Kasumi-1 (cell line): ENCODE measurements around the gene ITM2B.
A peak's percentile ranks its signal among the peaks of the same experiment; 100 is the strongest.
"Not testable (repeated sequence)": the region's sequence is repeated elsewhere in the genome, so short reads cannot be mapped to it uniquely, and the experiment has no call there.

Source experiments
- DNase-seq, 2 experiments: peaks; one replicate each; lab custom pipeline; 2025; lab: John Stamatoyannopoulos, UW

ITM2B gene

DNA sequence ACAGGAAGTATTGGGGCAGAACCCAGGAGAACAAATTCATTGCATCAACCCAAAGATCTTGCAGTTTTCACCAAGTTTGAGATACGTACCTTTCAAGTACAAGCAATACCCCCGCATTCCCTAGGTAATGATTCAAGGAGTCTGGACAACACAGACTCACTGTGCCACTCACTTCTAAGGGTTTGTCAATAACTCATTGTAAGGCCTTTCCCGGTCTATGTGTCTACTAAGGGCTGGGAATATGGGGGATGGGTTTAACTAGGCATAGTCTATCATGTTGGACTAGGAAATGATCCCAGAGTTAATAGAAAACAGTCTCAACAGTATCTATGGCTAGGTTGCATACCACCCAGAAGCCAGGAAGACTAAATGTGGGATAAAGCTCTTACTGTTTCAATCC, 8.3 kb upstream of the ITM2B start:
- DNase-seq = no peak

DNA sequence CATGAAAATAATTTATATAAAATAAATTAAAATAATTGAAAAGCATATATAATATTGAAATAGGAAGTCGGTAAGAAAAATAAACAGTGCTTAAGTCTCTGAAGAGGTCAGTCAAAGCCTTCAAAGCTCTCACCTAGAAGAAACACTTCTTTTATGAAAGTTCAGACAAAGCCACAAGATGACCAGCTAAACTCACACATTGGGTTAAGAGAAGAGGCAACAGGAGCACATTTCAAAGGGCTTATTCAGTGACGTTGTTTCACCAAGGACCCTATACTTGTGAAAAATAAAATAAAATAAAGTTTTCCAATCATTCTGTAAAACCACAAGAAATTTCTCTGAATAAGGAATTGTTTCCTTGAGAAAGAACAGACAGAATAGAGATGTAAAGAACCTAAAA, 2.5 kb upstream of the ITM2B start:
- DNase-seq = no peak

DNA sequence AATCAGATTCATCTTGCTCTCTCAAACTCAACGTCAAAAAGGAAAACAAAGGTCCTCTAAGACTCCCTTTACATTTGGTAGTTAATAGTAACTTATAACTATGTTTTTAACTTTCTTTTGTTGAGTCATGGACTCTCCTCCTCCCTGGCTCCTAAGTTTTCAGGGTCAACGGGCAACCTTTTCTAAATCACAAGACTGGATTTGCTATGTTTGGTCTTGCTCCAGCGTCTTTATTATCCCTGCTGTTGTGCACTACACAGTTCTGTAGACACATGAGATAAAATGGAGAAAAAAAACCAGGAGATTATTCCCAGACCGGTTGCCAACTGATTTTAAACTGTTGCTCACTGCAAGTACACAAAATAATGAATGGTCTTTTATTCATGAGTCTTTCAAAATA, 1.9 kb upstream of the ITM2B start:
- no peak for DNase-seq

DNA sequence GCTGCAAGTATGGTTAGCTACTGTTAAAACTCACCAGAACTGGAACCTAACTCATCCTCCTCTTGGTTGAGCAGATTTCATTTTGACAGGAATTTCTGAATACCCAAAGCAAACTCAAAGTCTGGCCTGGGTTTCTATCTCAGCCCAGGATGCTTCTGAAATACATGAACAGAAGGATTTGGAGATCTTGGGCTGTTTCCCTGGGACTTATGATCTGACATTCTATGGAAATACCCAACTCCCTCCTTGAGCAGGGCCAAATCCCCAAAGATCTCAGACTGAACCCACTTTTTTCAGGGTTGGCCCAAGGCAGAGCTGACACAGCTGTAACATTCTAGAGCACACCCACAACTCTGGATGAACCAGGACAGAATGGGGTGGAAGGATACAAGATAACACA, 1.1 kb upstream of the ITM2B start:
- DNase-seq = no peak

DNA sequence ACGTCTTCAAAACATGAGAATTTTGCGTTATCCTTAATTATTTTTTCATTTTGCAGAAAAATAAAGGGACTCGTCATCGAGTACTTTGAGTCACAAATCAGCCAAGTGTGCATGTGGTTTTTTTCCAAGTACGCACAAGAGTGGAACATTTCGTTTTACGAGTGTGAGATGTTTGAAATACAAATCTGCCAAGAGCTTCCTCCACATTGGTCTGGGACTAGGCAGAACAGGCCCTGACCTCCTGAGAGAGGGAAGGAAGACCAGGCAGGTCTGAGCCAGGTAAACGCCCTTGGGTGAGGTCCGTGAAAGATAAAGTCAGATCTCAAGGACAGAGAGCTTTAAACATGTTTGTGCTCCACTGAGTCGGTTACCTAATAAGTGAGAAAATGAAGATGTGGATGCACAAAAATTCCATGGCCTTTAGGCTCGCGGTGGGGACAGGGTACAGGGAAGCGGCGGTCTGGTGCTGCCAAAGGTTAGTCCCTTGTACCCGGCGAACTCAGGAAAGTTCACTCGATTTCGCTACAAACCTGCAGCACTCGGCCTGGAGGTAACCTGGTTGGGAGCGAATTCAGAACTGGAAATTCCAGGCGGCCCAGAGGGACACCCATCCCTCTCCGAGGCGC, 473 bp upstream of the ITM2B start:
- DNase-seq = peak in 1 of 2 experiments; percentile 30

DNA sequence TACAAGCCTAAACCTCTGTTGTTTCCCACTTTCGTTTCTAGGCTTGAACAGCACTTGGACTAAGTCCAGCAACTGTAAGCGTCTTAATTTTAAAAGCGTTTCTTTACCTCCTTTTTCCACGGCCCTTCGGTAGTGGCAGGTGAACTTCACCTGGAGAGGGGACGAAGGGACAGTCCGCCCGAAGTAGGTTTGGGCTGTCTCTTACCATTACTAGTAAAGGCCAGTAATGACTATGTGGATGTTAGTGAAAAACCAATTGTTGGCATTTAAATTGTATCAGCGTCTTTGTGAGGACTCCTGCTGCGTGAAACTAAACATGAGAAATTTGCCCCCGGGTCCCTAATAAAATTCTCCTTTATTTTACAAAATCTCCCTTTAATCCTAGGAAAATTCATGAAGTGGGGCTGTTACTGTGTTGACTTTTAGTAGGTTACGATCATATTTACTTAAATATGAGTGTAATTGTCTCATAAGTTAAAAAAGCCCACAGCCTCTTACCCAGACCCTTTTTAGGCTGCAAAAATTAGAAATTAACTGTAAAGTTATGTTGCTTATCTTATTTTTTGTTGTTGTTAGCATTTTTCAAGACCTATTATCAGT, 983 bp downstream of the ITM2B start:
- DNase-seq = no peak

DNA sequence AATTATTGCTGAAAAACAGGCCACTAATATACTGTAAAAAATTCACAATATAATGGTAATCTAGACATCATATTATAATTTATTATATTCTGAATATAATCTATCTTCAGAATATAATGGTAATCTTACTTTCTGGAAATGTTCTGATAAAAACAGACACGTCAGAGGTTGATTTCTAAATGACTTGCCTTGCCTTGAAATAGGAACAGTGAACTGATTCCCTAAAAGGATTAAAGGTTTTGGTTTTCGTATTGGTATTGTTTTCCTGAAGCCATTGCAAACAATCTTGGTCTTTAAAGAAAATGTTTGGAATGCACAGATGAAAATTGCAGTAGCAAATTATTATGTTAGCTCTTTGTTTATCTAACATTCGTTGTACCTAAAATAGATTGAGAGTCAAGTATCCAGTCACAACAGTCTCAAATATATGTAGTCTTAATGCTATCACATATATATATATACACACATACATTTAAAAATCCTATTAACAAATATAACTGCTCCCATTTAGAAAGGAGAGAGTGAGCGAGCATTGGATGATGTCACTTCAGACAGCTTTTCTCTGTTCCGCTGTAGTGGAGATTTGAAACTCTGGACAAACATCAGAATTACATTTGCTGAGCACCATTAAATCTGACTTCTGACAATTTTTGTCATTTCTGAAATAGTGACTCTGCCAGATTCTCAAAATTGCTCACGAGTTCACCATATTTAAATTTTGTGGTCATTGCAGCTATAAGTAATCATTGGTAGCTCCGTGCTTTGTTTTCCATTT, 1.7 kb downstream of the ITM2B start:
- no peak for DNase-seq

DNA sequence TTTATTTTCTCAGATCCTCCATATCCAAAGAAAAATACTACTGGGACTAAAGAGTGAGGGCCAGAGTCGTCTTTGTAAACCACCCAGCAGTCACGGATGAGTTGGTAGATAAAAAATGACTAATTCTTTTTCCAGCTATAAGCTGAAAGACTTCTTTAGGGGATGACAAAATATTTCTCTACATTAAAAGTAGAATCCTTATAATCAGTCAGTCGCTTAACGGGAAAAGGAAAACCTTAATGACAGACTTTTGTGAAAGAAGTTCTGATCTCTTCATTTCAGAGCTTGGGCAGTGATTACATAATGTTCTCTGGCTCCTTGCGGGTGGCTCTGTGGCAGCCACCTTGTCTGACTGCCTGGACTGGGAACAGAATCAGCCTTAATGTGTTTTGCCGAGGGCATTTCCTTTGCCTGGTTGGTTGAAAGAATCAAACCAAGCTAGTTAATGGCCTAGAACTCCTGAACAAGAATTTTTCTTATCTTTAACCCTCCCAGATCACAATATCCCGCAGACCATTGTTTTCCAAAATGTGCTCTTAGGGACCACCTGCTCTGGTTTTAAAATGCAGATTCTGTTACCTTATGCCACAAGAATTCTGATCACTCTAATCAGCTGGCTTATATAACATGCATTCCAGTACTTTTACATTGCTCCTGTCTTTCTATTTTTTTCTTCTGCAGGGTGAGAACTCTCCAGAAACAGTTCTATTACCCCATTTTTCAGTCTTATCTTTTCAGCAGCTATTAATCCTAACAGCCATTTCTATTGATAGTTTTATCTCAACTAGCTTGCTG, 2.5 kb downstream of the ITM2B start:
- no peak for DNase-seq

DNA sequence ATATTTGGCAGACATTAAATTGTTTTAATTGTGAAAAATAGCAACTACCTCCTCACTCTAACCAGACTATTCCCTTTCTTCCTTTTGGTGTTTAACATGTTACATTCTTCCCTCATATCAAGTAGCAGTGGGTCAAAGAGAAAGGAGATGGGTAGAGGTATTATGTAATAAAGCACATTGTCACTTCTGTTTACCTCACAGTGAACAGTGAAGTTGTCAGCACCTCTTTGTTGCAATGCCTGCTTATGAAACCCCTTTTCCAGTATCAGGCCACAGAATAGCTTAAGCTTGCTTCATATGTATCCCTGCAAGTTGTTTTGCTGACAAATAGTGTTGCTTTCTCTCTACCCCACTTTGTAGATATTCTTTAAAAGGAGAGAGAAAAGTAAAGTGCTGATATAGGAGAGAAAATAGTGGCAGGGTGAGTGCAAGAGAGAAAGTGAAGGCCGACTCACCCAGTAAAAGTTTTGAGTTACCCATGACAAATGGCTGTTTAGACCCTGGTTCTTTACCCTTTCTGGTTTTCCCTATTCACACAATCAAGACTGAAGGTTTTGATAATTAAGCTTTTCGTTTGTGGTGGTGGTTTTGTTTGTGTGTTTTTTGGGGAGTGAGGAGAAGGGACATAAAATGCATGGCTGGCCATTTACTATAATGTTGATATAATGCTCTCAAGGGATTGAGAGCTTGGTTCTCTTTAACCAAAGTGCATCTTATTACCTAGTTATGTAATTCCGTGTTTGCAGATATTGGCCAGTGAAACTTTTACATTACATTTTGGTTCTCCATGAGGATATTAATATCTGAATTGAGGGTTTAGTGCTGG, 3.7 kb downstream of the ITM2B start:
- DNase-seq = peak; percentile 6 to 27

DNA sequence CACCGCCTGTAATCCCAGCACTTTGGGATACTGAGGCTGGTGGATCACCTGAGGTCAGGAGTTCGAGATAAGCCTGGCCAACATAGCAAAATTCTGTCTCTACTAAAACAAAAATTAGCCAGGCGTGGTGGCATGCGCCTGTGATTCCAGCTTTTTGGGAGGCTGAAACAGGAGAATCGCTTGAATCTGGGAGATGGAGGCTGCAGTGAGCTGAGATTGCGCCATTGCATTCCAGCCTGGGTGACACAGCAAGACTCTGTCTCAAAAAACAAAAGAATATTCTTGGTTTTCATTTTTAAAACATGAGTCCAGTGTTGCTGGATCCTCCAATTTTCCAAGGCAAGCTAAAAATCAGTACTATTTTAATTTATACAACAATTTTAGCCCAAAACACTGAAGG, 6.4 kb downstream of the ITM2B start:
- DNase-seq = not testable (repeated sequence)

DNA sequence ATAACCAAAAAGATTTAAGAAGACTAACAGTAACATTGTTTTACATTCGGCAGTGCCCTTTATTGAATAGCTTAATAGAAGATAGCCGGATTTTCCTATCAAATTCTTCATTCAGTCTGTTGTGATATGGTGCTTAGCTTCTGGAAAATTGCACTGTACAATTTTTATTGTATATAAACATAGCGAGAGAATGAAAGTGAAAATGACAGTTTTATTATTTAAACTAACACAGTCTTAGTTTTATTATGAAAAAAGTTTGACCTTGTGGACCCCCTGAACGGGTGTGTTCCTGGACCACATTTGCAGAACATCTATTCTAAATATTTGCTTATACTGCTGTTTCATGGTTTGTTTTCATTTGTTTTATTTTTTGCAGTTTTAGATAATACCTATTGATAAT, 8.6 kb downstream of the ITM2B start:
- no peak for DNase-seq

DNA sequence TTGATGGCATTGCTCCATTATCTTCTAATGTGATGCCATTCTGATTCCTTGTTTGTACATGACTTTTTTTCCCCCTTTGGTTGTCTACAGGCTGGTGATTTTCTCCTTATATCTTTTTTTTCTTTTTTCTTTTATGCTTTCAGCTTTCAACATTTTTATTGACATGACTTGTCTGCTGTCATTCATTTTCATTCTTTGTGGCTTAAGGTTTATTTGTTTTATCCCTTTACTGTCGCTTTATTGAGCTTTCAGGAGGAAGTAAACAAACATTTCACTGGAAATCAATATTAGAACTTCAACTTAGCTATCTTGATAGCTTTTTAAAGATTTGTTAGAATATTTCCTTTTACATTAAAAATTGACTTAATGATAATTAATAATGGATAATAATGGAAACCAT, 9.7 kb downstream of the ITM2B start:
- no peak for DNase-seq

DNA sequence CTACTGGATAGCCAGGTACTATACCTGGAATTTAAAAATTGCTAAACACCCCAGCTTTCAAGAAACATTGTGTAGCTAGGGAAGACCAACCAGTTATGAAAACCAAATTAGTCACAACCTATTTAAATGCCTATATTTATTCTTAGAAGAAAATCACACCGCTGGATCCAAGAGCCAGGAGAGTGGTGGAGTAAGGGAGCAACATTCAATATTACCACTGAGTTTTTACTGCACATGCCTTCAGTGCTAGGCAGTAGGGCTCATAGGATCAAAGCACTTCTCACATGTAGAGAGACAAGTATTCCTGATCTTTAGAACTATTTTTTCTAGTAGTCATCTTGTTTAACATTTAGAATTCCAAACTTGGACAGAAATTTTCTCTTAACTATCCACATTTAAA, 11.2 kb downstream of the ITM2B start:
- no peak for DNase-seq

DNA sequence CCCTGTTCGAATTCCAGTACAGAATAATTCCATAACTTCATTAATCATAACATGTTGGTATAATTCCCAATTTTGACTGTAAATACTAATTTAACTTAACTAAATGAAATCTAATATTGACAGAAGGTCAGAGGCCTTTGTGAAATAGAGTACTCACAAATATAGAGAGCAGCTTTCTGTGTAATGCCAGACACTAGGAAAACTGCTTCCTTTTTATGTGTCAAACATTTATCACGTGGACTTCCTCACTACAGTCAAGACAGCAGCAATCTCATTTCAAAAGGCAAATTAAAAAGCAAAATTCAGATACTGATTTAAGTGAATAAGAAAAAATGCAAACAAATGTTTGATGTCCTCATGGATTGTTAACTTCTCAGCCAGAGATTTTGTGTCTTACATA, 13.1 kb downstream of the ITM2B start:
- no peak for DNase-seq

DNA sequence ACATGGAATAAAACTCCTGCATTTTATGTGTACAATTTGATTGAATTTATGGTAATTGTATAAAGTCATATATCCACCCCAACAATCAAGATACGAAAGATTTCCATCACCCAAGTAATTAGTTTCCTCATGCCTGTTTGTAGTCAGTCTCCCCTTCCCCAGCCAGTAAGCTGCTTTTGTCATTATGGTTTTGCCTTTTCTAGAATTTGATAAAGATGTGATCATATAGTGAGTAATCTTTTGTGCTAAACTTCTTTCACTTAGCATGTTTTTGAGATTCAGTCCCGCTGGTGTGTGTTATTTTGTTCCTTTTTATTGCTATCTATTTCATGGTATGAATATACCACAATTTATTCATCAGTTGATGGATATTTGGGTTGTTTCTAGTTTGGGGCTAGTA, 16.0 kb downstream of the ITM2B start:
- DNase-seq = no peak

DNA sequence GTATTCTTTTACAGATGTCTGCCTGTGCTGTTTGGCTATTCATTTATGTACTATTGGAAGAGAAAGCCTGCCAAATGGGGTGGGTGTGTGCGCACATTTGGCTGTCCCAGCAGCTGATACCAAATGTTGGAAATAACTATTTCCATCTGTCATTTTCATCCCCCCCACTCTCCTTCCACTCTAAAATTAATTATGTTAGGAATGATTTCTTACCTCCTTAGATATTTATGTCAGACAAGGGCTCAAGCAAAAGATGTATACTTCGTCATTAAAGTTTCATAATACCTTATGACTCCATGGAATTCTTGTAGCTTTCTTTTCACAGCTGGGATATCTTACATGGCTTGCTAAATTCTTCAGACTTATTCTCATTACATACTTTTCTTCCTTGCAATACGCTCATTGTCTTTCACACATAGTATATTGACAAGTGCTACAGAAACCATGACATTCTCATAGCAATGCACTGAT, 18.6 kb downstream of the ITM2B start:
- DNase-seq = no peak

DNA sequence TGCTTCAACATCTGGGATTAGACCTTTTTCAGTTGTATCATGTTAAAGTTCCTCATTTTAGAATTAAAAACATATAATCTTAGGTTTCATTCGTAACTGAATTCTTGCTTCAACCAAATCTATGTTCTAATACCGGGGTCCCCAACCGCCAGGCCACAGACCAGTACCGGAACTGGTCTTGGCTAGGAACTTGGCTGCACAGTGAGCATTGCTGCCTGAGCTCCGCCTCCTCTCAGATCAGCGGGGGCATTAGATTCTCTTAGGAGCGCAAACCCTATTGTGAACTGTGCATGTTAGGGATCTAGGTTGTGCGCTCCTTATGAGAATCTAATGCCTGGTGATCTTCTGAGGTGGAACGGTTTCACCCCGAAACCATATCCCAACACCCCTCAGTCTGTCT, 19.2 kb downstream of the ITM2B start:
- no peak for DNase-seq

DNA sequence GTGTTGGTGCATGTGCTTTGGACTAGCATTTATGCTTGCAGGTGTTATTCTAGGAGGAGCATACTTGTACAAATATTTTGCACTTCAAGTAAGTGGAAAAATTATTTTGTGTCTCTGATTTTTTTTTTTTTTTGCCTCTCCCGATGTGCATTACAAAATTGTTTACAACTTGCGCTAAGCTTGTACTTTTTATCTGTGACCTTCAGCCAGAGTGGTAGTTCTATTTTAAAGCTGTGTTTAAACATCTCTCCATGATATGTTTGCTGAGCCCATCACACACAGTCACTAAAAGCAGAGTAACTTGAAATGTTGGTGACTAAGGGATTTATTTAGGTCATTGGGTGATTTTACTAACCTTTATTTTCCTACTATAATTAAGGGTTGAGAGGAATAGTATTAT, 20.8 kb downstream of the ITM2B start:
- no peak for DNase-seq

DNA sequence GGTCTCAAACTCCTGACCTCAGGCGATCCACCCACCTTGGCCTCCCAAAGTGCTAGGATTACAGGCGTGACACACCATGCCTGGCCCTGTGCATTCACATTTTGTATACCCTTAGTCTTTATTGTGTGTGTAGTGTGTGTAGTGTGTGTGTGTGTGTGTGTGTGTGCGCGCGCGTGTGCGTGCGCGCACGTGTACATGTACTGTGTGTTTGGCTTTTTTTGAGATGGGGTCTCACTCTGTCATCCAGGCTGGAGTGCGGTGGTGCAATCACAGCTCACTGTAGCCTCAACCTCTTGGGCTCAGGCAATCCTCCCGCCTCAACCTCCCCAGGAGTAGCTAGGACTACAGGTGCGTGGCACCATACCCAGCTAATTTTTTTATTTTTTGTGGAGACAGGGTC, 22.1 kb downstream of the ITM2B start:
- DNase-seq = no peak

DNA sequence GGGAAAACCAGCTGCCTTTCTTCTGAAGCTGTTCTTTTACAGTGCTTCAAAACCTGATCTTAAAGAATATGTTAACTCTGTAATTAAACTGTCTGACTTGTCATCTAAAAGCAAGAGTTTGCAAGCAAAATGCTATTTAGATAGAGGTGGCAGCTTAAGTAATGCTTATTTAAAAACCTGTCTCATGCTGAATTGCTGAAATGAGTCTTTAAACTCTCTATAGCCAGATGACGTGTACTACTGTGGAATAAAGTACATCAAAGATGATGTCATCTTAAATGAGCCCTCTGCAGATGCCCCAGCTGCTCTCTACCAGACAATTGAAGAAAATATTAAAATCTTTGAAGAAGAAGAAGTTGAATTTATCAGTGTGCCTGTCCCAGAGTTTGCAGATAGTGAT, 22.9 kb downstream of the ITM2B start:
- no peak for DNase-seq

DNA sequence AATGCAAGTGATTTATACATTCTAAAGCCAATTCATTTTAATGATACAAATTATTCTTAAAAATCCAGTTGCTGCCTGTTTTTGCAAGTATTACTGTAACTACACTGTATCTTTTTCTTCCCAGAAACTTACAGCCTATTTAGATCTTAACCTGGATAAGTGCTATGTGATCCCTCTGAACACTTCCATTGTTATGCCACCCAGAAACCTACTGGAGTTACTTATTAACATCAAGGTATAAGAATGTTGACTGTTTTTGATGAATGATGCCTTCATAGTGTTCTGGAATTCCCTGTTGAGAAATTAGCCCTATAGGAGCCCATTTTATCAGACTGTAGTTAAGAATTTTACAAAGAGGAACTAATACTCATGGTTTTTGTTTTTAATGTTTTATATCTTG, 25.0 kb downstream of the ITM2B start:
- no peak for DNase-seq

DNA sequence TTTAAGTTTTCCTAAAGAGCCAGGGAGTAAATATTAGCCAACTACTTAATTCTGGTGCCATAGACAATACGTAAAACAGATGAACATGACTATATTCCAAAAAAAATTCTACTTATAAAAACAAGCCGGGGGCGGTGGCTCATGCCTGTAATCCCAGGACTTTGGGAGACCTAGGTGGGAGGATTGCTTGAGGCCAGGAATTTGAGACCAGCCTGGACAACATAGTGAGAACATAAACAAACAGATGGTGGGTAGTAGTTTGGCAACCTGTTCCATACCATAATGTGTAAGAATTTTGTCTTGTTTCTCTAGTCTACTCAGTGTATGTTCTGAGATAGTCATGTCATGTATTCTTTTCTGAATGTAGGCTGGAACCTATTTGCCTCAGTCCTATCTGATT, 25.4 kb downstream of the ITM2B start:
- no peak for DNase-seq
